GM23338 (cell line): ENCODE measurements around the gene SYNE1. TPM values are rescaled to one million over a fixed set of nuclear protein-coding genes. Genes with fewer than 3 reads are reported as not detected.

Experiments used
- ATAC-seq: fragments of 200-7000 bp; cut with Tn5 transposase; 3 replicates; pipeline ENCODE4 v1.9.1; 2020
- DNase-seq: peaks from one replicate; pipeline ENCODE4 v3.0.0-alpha.2; 2015; ENCODE audit warnings: low spot score
- H2AFZ ChIP-seq: fragments of 200-600 bp; sonication (generic); 2 replicates; pipeline ENCODE4 v1.8.0; 2016; ENCODE audit warnings: antibody characterized with exemption, mild to moderate bottlenecking, moderate library complexity
- H3F3A ChIP-seq: fragments of 200-600 bp; sonication (generic); replicated peaks from 2 replicates; pipeline ENCODE4 v1.8.0; 2017; ENCODE audit warnings: antibody characterized with exemption, mixed run types, low read depth
- H3K27ac ChIP-seq: fragments of 200-600 bp; sonication (generic); 2 replicates; pipeline ENCODE4 v1.6.1; 2016; ENCODE audit warnings: low read depth
- H3K27me3 ChIP-seq: fragments of 200-600 bp; sonication (generic); 2 replicates; pipeline ENCODE4 v1.8.0; 2016; ENCODE audit warnings: mild to moderate bottlenecking, mixed run types, moderate library complexity; ENCODE audit not compliant: insufficient read depth
- H3K36me3 ChIP-seq: fragments of 200-600 bp; sonication (generic); 2 replicates; pipeline ENCODE4 v1.8.0; 2016; ENCODE audit warnings: mild to moderate bottlenecking; ENCODE audit not compliant: insufficient read depth
- H3K4me1 ChIP-seq: fragments of 200-600 bp; sonication (generic); 2 replicates; pipeline ENCODE4 v1.8.0; 2016; ENCODE audit warnings: mild to moderate bottlenecking, moderate library complexity; ENCODE audit not compliant: insufficient read depth
- H3K4me2 ChIP-seq: fragments of 200-600 bp; sonication (generic); 2 replicates; pipeline ENCODE4 v1.7.1; 2017; ENCODE audit warnings: mixed run types
- H3K4me3 ChIP-seq: fragments of 200-600 bp; sonication (generic); 2 replicates; pipeline ENCODE4 v1.6.1; 2016; ENCODE audit warnings: mixed run types
- H3K79me2 ChIP-seq: fragments of 200-600 bp; sonication (generic); replicated peaks from 2 replicates; pipeline ENCODE4 v1.8.0; 2017; ENCODE audit warnings: mild to moderate bottlenecking; ENCODE audit not compliant: insufficient read depth
- H3K9me2 ChIP-seq: fragments of 200-600 bp; sonication (generic); 2 replicates; pipeline ENCODE4 v1.8.0; 2017; ENCODE audit not compliant: insufficient read depth
- H4K20me1 ChIP-seq: fragments of 200-600 bp; sonication (generic); replicated peaks from 2 replicates; pipeline ENCODE4 v1.8.0; 2017; ENCODE audit warnings: mild to moderate bottlenecking; ENCODE audit not compliant: insufficient read depth
- H3K27ac Mint-ChIP-seq: 2 replicates; pipeline ENCODE4 v1.8.0; 2020; ENCODE audit warnings: inconsistent platforms, mild to moderate bottlenecking, moderate library complexity, mixed read lengths
- H3K27me3 Mint-ChIP-seq: 3 replicates; pipeline ENCODE4 v1.8.0; 2022; ENCODE audit warnings: low read depth, mild to moderate bottlenecking, moderate library complexity, mixed read lengths, inconsistent platforms; ENCODE audit not compliant: insufficient read depth, poor library complexity
- H3K36me3 Mint-ChIP-seq: 3 replicates; pipeline ENCODE4 v1.8.0; 2021; ENCODE audit warnings: low read depth, mild to moderate bottlenecking, inconsistent platforms, moderate library complexity, mixed read lengths
- H3K4me1 Mint-ChIP-seq: 3 replicates; pipeline ENCODE4 v1.8.0; 2020; ENCODE audit warnings: mild to moderate bottlenecking, inconsistent platforms, mixed read lengths
- H3K4me3 Mint-ChIP-seq: 3 replicates; pipeline ENCODE4 v1.8.0; 2021; ENCODE audit warnings: moderate library complexity, mild to moderate bottlenecking, inconsistent platforms, mixed read lengths
- H3K9me3 Mint-ChIP-seq: 3 replicates; pipeline ENCODE4 v1.8.0; 2020; ENCODE audit warnings: moderate library complexity, mild to moderate bottlenecking, inconsistent platforms, mixed read lengths
- CREB1 ChIP-seq: fragments of 250-450 bp; sonication (Bioruptor Pico); IDR thresholded peaks from 2 replicates; pipeline ENCODE4 v1.5.0; 2020; ENCODE audit warnings: low read depth, mild to moderate bottlenecking, moderate library complexity
- EZH2phosphoT487 ChIP-seq: fragments of 200-600 bp; sonication (generic); IDR thresholded peaks from one replicate; pipeline ENCODE4 v1.8.1; 2018; ENCODE audit warnings: antibody characterized with exemption; ENCODE audit not compliant: unreplicated experiment
- JUNB ChIP-seq: IDR thresholded peaks from one replicate; pipeline ENCODE4 v1.6.1; 2016; ENCODE audit warnings: antibody characterized with exemption; ENCODE audit not compliant: unreplicated experiment
- NANOG ChIP-seq: IDR thresholded peaks from 2 replicates; pipeline ENCODE4 v1.6.1; 2016; ENCODE audit warnings: antibody characterized with exemption, borderline replicate concordance
- POLR2AphosphoS5 ChIP-seq: IDR thresholded peaks from 2 replicates; pipeline ENCODE4 v1.6.1; 2016; ENCODE audit warnings: antibody characterized with exemption, low read depth
- STAT1 ChIP-seq: IDR thresholded peaks from one replicate; pipeline ENCODE4 v1.6.1; 2016; ENCODE audit warnings: antibody characterized with exemption; ENCODE audit not compliant: unreplicated experiment
- ZNF114 ChIP-seq: fragments of 250-450 bp; sonication (Bioruptor Pico); IDR thresholded peaks from 2 replicates; pipeline ENCODE4 v1.5.0; 2020; ENCODE audit warnings: mild to moderate bottlenecking, moderate library complexity
- ZNF331 ChIP-seq: fragments of 250-450 bp; sonication (Bioruptor Pico); IDR thresholded peaks from 2 replicates; pipeline ENCODE4 v1.5.0; 2020; ENCODE audit warnings: low read depth, mild to moderate bottlenecking, moderate library complexity
- polyA plus RNA-seq: library from polyadenylated mRNA; unstranded; fragments of >200 nt; fragmentation: Nextera tagmentation; extraction: Ambion mirVana; gene quantifications from 2 replicates; pipeline ENCODE4 v1.2.1, GENCODE V29; 2016
- total RNA-seq: library from RNA; depleted of rRNA; stranded (reverse); fragments of >200 nt; shearing (Covaris generic); gene quantifications from 2 replicates; pipeline ENCODE4 v1.2.3, GENCODE V29; 2014
- TF ChIP-seq, protein P1 (sequence below): fragments of 250-450 bp; sonication (Bioruptor Pico); IDR thresholded peaks from 2 replicates; pipeline ENCODE4 v1.5.0; 2020; ENCODE audit warnings: mild to moderate bottlenecking, moderate library complexity
- TF ChIP-seq, protein P2 (sequence below): IDR thresholded peaks from 2 replicates; pipeline ENCODE4 v1.6.1; 2016; ENCODE audit warnings: antibody characterized with exemption
- TF ChIP-seq, protein P3 (sequence below), 2 experiments: fragments of 200-600 bp in 1 of 2; sonication (generic) in 1 of 2; conservative IDR thresholded peaks; 2 replicates each; pipeline versions ENCODE4 v1.5.1 to v1.6.1; 2016 to 2017; ENCODE audit warnings: antibody characterized with exemption in 2 of 2, low read depth in 2 of 2, mild to moderate bottlenecking in 2 of 2, moderate library complexity in 1 of 2

Gene SYNE1
- total and polyA plus RNA-seq, 2 experiments from 2014 or later = 3.9 to 13.6 TPM

DNA sequence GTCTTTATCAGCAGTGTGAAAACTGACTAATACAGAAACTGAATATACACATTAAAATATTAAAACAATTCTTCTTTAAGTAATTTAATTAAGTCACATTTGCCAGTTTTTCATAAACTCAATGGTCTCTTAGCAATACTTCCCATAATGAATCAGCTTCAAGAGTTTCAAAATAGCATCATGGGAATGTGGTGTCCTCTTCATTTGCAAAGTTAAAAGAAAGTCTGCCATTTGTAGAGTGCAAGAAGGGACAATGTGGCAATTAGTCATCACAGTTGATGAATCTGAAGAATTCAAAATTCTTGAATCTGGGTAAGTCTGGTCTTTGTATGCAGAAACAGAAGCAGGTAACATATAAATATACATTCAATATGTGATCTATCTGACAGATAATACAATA is 38.7 kb downstream of the SYNE1 start (continued):
- TF ChIP-seq, protein P1, sequence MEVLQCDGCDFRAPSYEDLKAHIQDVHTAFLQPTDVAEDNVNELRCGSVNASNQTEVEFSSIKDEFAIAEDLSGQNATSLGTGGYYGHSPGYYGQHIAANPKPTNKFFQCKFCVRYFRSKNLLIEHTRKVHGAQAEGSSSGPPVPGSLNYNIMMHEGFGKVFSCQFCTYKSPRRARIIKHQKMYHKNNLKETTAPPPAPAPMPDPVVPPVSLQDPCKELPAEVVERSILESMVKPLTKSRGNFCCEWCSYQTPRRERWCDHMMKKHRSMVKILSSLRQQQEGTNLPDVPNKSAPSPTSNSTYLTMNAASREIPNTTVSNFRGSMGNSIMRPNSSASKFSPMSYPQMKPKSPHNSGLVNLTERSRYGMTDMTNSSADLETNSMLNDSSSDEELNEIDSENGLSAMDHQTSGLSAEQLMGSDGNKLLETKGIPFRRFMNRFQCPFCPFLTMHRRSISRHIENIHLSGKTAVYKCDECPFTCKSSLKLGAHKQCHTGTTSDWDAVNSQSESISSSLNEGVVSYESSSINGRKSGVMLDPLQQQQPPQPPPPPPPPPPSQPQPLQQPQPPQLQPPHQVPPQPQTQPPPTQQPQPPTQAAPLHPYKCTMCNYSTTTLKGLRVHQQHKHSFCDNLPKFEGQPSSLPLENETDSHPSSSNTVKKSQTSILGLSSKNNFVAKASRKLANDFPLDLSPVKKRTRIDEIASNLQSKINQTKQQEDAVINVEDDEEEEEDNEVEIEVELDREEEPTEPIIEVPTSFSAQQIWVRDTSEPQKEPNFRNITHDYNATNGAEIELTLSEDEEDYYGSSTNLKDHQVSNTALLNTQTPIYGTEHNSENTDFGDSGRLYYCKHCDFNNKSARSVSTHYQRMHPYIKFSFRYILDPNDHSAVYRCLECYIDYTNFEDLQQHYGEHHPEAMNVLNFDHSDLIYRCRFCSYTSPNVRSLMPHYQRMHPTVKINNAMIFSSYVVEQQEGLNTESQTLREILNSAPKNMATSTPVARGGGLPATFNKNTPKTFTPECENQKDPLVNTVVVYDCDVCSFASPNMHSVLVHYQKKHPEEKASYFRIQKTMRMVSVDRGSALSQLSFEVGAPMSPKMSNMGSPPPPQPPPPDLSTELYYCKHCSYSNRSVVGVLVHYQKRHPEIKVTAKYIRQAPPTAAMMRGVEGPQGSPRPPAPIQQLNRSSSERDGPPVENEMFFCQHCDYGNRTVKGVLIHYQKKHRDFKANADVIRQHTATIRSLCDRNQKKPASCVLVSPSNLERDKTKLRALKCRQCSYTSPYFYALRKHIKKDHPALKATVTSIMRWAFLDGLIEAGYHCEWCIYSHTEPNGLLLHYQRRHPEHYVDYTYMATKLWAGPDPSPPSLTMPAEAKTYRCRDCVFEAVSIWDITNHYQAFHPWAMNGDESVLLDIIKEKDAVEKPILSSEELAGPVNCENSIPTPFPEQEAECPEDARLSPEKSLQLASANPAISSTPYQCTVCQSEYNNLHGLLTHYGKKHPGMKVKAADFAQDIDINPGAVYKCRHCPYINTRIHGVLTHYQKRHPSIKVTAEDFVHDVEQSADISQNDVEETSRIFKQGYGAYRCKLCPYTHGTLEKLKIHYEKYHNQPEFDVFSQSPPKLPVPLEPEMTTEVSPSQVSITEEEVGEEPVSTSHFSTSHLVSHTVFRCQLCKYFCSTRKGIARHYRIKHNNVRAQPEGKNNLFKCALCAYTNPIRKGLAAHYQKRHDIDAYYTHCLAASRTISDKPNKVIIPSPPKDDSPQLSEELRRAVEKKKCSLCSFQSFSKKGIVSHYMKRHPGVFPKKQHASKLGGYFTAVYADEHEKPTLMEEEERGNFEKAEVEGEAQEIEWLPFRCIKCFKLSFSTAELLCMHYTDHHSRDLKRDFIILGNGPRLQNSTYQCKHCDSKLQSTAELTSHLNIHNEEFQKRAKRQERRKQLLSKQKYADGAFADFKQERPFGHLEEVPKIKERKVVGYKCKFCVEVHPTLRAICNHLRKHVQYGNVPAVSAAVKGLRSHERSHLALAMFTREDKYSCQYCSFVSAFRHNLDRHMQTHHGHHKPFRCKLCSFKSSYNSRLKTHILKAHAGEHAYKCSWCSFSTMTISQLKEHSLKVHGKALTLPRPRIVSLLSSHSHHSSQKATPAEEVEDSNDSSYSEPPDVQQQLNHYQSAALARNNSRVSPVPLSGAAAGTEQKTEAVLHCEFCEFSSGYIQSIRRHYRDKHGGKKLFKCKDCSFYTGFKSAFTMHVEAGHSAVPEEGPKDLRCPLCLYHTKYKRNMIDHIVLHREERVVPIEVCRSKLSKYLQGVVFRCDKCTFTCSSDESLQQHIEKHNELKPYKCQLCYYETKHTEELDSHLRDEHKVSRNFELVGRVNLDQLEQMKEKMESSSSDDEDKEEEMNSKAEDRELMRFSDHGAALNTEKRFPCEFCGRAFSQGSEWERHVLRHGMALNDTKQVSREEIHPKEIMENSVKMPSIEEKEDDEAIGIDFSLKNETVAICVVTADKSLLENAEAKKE (CRISPR knock-in tag) = no peak
- TF ChIP-seq ZNF114 (CRISPR knock-in tag) (no peak), JUNB (no peak), NANOG (no peak)

DNA sequence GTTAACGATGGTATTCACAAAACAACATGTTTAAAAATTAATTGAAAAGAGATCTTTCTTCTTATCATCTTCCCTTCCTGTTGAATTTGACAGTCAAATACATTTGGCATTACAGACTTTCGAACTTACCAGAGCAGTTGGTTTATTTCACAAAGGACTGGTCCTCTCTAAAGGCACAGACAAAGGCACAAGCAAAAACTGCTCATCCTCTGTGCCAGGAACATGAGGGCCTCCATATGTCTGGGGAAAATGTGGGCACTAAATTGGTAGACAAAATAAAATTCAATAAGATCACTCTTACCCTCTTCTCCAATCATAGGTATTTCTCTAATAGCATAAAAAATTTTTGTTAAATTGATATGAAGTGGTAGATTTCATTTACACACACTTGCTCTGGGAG is 40.4 kb downstream of the SYNE1 start:
- H3K27ac ChIP-seq = no peak overlapping the region
- no peaks in the 10 kb centered on the region for H3K4me1 ChIP-seq
- H3K4me3 ChIP-seq = no peak overlapping the region
- H3K27me3 ChIP-seq = no peaks in the 10 kb centered on the region
- H3K79me2 ChIP-seq = no peaks in the 10 kb centered on the region
- H3K36me3 Mint-ChIP-seq = no peaks in the 10 kb centered on the region
- no peak overlapping the region for H3K27ac Mint-ChIP-seq
- no peaks in the 10 kb centered on the region for H3F3A ChIP-seq
- ATAC-seq (no peak), DNase-seq (no peak)
- no peaks in the 10 kb centered on the region for H4K20me1 ChIP-seq
- H3K27me3 Mint-ChIP-seq = no peaks in the 10 kb centered on the region
- H3K4me2 ChIP-seq = no peak overlapping the region
- H2AFZ ChIP-seq = no peak overlapping the region
- H3K4me3 Mint-ChIP-seq = no peak overlapping the region
- H3K9me2 ChIP-seq = 0 out of 2 replicates have a peak, but pooled peaks cover 3% of the 10 kb centered on the region
- no peaks in the 10 kb centered on the region for H3K36me3 ChIP-seq
- no peaks in the 10 kb centered on the region for H3K9me3 Mint-ChIP-seq
- peaks cover 24% of the 10 kb centered on the region for H3K4me1 Mint-ChIP-seq
- TF ChIP-seq, protein P2, sequence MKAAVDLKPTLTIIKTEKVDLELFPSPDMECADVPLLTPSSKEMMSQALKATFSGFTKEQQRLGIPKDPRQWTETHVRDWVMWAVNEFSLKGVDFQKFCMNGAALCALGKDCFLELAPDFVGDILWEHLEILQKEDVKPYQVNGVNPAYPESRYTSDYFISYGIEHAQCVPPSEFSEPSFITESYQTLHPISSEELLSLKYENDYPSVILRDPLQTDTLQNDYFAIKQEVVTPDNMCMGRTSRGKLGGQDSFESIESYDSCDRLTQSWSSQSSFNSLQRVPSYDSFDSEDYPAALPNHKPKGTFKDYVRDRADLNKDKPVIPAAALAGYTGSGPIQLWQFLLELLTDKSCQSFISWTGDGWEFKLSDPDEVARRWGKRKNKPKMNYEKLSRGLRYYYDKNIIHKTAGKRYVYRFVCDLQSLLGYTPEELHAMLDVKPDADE = no peak
- TF ChIP-seq ZNF114 (CRISPR knock-in tag) = no peak
- no peak for TF ChIP-seq EZH2phosphoT487
- TF ChIP-seq JUNB = no peak
- TF ChIP-seq, protein P3, sequence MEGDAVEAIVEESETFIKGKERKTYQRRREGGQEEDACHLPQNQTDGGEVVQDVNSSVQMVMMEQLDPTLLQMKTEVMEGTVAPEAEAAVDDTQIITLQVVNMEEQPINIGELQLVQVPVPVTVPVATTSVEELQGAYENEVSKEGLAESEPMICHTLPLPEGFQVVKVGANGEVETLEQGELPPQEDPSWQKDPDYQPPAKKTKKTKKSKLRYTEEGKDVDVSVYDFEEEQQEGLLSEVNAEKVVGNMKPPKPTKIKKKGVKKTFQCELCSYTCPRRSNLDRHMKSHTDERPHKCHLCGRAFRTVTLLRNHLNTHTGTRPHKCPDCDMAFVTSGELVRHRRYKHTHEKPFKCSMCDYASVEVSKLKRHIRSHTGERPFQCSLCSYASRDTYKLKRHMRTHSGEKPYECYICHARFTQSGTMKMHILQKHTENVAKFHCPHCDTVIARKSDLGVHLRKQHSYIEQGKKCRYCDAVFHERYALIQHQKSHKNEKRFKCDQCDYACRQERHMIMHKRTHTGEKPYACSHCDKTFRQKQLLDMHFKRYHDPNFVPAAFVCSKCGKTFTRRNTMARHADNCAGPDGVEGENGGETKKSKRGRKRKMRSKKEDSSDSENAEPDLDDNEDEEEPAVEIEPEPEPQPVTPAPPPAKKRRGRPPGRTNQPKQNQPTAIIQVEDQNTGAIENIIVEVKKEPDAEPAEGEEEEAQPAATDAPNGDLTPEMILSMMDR (conservative IDR thresholded peaks at IDR 0.05; ENCODE audit: low read depth in 2 of 2) = no peak
- no peak for TF ChIP-seq POLR2AphosphoS5
- TF ChIP-seq STAT1 = no peak
- no peak for TF ChIP-seq ZNF331 (CRISPR knock-in tag)
- no peak for TF ChIP-seq CREB1 (CRISPR knock-in tag)
- no peak for TF ChIP-seq NANOG
